Left cardiac atrium (tissue), 4 donors: ENCODE results near the gene SFXN3. TPM values are rescaled to one million over a fixed set of nuclear protein-coding genes. Genes with fewer than 3 reads are reported as not detected.

Source experiments
- ATAC-seq, 2 donors: fragments of 200-7000 bp; cut with Tn5 transposase; one replicate each; pipeline ENCODE4 v1.9.1; 2020; ENCODE audit warnings: mild to moderate bottlenecking in 2 of 2, moderate library complexity in 2 of 2
- DNase-seq: peaks from one replicate; pipeline ENCODE4 v3.0.0-alpha.2; 2020
- intact Hi-C, 2 donors: fragments of 100-400 bp; cut with DNase I; formaldehyde crosslinking; loops; one replicate each; pipeline versions ENCODE4 v1.14.1 to v1.15.1; 2022 to 2023
- total RNA-seq, 2 donors: library from RNA; stranded (reverse); fragmentation: NEBNext Ultra II Directional; extraction: Animal tissue kit (Norgen Biotek cat#: 25700); gene quantifications; one replicate each; pipeline ENCODE4 v1.2.1, GENCODE V29; 2021
- donor health status: DM: no; HTN: yes; CAD: no.
- donor health status: DM: no; HTN: yes; CAD: no; lungs with severe emphysema.
- donor health status: DM: yes; HTN: yes; CAD: no.
- donor health status: Dilated cardiomyopathy.

The SFXN3 gene
- total RNA-seq, 2 donors from 2014 or later: 22.8 to 28.9 TPM

GRCh38 chr10:101044117-101044516 lies 13.1 kb downstream of the SFXN3 start:
- DNase-seq: no peak
- no peak for ATAC-seq
- intact Hi-C loops: no loop called here

GRCh38 chr10:101046332-101047238 lies 15.6 kb downstream of the SFXN3 start:
- no peak for DNase-seq
- ATAC-seq: no peak
- intact Hi-C loops: no loop called here

GRCh38 chr10:101047268-101047667 lies 16.2 kb downstream of the SFXN3 start:
- intact Hi-C loops: no loop called here
- DNase-seq: no peak
- ATAC-seq: no peak

DNA sequence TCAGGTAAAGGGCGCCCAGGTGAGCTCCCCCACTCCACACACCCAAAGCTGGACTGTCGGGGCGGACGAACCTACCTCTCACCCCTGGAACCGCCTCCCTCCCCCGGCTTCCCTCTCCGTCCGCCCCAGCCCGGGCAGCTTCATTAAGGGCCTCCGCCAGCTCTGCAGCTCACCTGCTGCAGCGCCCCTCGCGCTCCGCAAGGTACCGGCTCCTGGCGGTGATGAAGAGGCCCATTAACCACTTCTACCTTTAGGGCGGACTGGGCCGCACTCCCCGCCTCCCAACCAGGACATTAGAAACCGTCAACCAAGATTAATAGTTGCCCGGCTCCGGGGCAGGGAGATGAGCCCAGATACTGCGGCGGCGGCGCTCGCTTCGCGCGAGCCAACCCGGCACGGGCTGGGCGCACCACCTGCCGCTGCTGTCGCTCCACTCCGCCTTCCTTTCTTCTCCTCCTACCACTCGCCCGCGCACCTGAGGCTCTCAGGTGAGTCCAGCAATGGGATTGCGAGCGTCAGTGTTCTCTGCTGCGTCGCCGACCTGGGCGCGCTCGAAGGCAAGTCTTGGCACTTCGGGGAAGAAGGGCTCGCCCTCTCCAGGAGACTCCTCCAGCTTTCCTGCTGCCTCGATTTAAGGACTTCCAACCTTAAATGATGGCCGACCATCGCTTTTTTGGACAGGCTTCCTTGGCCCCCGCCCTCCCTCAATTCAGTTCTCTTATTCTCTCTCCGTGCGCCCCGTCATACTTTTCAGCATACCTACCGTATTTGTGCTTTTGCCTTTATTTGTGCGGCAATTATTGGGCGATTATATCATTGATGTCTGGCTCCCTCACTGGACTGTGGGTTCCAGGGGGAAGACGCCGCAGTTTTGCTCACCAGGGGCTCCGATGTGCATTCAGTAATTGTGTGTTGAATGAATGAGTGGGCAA lies 17.2 kb downstream of the SFXN3 start:
- intact Hi-C loops: no loop called here
- ATAC-seq: no peak
- DNase-seq: no peak

GRCh38 chr10:101050208-101051069 lies 19.4 kb downstream of the SFXN3 start:
- intact Hi-C loops: no loop called here

DNA sequence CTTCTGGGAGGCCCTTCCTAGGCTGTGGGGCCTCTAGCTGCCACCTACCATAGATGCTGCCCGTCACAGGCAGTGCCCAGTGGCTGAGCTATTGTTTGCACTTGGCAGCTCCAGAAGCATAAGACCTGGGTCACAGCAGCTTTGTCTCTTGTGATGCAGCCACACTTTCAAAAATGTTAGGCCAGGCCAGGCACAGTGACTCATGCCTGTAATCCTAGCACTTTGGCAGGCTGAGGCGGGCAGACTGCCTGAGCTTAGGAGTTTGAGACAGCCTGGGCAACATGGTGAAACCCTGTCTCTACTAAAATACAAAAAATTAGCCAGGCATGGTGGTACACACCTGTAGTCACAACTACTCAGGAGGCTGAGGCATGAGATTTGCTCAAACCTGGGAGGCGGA lies 21.3 kb downstream of the SFXN3 start:
- DNase-seq: no peak
- ATAC-seq: no peak
- intact Hi-C loops: no loop called here

More at GRCh38 chr10:101050208-101051069, 19.4 kb downstream of the SFXN3 start:
- DNase-seq (peak; percentile 57), ATAC-seq (peak; percentile 64 to 66)

DNA sequence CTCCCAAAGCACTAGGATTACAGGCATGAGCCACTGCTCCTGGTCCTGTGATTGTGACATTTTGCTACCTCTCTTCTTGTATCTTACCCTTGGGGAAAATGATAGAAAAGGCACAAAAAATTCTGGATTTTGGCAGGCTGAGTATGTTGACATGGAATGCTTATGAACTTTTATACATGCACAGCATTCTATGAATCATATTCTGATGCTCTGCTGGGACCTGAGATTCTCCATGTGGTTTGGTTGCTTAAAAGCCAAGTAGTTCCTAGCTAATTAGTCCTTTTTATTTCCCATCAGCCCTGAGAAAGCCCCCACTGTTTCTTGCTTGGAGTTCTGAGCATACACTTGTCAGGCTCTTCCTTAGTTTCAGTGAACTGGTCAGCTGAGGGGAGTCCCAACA lies 22.5 kb downstream of the SFXN3 start:
- intact Hi-C loops: no loop called here
- ATAC-seq: no peak
- no peak for DNase-seq

GRCh38 chr10:101054351-101054750 lies 23.3 kb downstream of the SFXN3 start:
- DNase-seq: no peak
- intact Hi-C loops: no loop called here
- no peak for ATAC-seq

- intact Hi-C loops: no loop called here
- DNase-seq (no peak), ATAC-seq (no peak)
Measured at GRCh38 chr10:101054876-101055275, 23.8 kb downstream of the SFXN3 start.

DNA sequence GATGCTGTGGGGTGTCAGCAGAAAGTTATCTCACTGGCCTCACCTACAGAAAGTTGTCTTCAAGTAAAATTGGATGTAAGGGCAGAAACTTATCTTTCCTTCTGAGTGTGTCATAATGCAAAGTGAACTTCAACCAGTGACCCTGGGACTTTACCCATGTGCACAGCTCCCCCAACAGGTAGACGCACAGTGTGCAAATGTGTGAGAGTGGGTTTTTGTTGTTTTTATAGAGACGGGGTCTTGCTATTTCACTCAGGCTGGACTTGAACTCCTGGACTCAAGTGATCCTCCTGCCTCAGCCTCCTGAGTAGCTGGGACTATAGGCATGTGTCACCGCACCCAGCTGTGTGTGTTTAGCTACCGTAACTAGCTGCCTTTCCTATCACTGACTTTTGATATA lies 24.4 kb downstream of the SFXN3 start:
- ATAC-seq (no peak), DNase-seq (no peak)
- intact Hi-C loops: no loop called here

- DNase-seq (no peak), ATAC-seq (no peak)
- intact Hi-C loops: no loop called here
Measured at GRCh38 chr10:101056365-101057151, 25.5 kb downstream of the SFXN3 start.

- DNase-seq: peak; percentile 95
- intact Hi-C loops: loop anchor here in 1 of 2 donors (2.0 kb wide), 1 partner anchor 17 kb away; no protein-coding TSS in a partner anchor
- ATAC-seq: peak; percentile 67 to 76
Measured at GRCh38 chr10:101060036-101060950, 29.3 kb downstream of the SFXN3 start.

DNA sequence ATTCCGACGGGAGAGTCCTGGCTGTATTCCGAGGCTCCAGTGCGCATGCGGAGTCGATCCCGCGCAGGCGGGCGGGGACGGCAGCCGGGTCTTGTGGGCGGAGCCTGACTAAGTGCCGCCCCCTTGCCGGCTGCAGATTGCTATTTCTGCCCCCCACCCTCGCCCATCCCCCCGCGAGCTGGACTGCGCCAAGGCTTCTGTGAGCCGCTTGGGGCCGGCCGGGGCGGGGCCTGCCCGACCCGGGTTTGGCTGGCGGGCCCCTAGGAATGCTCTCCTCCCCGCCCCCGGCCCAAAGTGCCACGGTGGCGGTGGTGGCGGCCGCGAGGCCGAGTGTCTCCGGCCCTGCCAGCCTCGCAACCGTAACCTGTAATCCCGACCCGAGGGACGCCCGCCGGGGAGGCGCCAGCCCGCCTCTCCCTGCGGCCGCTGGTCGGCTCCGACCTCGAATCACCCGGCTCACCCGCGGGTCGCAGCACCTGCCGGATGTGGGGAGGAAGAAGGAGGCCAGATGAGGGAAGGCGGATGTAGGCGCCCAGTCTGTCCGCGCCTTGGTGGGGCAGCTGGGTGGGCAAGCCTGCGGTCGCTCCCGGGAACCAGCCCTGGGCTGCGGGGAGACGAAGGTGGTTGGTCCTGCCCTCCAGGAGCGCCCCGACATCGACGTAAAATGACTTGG lies 30.1 kb downstream of the SFXN3 start:
- DNase-seq (peak; percentile 98), ATAC-seq (peak; percentile 88 to 92)
- intact Hi-C loops: loop anchor here in 1 of 2 donors (2.0 kb wide), 1 partner anchor 18 kb away; no protein-coding TSS in a partner anchor

DNA sequence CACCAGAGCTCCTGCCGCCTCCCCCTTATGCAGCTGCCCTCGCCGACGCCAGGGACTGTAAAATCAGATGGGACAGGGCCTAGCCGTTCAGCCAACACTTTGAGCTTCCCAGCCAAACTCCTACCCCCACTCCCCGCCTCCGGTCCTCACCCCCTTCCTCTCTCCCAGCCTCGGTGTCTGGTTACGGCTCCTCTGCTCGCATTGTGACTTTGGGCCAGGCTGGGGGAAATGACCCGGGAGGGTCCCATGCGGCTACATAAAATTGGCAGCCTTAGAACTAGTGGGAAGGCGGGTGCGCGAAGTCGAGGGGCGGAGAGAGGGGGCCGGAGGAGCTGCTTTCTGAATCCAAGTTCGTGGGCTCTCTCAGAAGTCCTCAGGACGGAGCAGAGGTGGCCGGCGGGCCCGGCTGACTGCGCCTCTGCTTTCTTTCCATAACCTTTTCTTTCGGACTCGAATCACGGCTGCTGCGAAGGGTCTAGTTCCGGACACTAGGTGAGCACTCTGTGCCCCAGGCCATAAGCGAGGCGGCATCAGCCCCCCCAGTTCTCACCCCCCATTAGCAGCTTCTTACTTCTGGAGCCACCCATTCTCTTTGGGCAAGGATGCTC lies 30.7 kb downstream of the SFXN3 start, which contains the start of gene KAZALD1:
Gene KAZALD1 (plus strand): TSS at position 366 of the 608 bp plus-strand sequence. CDS start 604 bp downstream, outside the sequence.
- ATAC-seq (peak; percentile 44 to 56), DNase-seq (peak; percentile 69)
- intact Hi-C loops: loop anchor here in 1 of 2 donors (2.0 kb wide), 1 partner anchor 19 kb away; no protein-coding TSS in a partner anchor

- intact Hi-C loops: no loop called here
- ATAC-seq (peak; percentile 10 to 16), DNase-seq (peak; percentile 66)
Measured at GRCh38 chr10:101062232-101063049, 31.4 kb downstream of the SFXN3 start.
